Measurements from ENCODE around the gene PPP2R5B. TPM values are rescaled to one million over a fixed set of nuclear protein-coding genes. Genes with fewer than 3 reads are reported as not detected.

The PPP2R5B gene
- total RNA-seq, 1 donor from 2014 or later = 5.7 TPM

DNA sequence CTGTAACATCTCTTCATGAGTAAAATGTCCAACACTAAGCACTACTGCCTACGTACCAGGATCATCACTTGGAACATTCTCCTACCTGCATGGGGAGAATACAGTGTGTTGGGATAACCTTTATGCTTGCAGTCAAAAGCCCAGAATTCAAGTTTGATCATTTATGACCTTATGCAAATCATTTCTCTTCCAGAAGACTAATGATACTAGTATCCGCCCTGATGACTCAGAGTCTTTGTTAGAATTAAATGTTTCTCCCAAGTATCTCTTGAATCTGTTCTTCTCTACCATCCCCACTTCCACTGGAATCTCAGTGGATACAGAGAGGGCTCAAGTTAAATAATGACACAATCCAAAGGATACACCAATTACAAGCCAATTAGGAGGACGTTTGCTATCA, 35.0 kb downstream of the PPP2R5B start:
- no peak overlapping the region for H3K9ac ChIP-seq
- no peaks in the 10 kb centered on the region for H3K4me1 Mint-ChIP-seq
- no peaks in the 10 kb centered on the region for H3F3A ChIP-seq (ENCODE audit: low read depth)
- H3K27ac ChIP-seq = no peak overlapping the region
- no peaks in the 10 kb centered on the region for H3K4me1 ChIP-seq
- H3K9me3 ChIP-seq (ENCODE audit: low read depth) = no peaks in the 10 kb centered on the region
- no peaks in the 10 kb centered on the region for H3K79me2 ChIP-seq (ENCODE audit: low read depth)
- no peak overlapping the region for H3K4me3 Mint-ChIP-seq
- H3K27me3 ChIP-seq = no peaks in the 10 kb centered on the region
- no peak overlapping the region for H3K4me2 ChIP-seq
- H3K27me3 Mint-ChIP-seq (ENCODE audit: insufficient read depth, low read depth) = no peaks in the 10 kb centered on the region
- H3K36me3 Mint-ChIP-seq = no peaks in the 10 kb centered on the region
- no peaks in the 10 kb centered on the region for H3K36me3 ChIP-seq
- no peak overlapping the region for H3K27ac Mint-ChIP-seq
- TF ChIP-seq EZH2 (IDR thresholded peaks at IDR 0.05) = no peak
- TF ChIP-seq, protein P1, sequence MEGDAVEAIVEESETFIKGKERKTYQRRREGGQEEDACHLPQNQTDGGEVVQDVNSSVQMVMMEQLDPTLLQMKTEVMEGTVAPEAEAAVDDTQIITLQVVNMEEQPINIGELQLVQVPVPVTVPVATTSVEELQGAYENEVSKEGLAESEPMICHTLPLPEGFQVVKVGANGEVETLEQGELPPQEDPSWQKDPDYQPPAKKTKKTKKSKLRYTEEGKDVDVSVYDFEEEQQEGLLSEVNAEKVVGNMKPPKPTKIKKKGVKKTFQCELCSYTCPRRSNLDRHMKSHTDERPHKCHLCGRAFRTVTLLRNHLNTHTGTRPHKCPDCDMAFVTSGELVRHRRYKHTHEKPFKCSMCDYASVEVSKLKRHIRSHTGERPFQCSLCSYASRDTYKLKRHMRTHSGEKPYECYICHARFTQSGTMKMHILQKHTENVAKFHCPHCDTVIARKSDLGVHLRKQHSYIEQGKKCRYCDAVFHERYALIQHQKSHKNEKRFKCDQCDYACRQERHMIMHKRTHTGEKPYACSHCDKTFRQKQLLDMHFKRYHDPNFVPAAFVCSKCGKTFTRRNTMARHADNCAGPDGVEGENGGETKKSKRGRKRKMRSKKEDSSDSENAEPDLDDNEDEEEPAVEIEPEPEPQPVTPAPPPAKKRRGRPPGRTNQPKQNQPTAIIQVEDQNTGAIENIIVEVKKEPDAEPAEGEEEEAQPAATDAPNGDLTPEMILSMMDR (IDR thresholded peaks at IDR 0.05) = no peak
- no peak for TF ChIP-seq EZH2phosphoT487 (IDR thresholded peaks at IDR 0.05)
- H4K20me1 ChIP-seq (ENCODE audit: low read depth) = no peaks in the 10 kb centered on the region
- H2AFZ ChIP-seq (replicated peaks) = no peak overlapping the region
- DNase-seq (ENCODE audit: low spot score) = no peak
- no peaks in the 10 kb centered on the region for H3K9me3 Mint-ChIP-seq
- H3K4me3 ChIP-seq = no peak overlapping the region

DNA sequence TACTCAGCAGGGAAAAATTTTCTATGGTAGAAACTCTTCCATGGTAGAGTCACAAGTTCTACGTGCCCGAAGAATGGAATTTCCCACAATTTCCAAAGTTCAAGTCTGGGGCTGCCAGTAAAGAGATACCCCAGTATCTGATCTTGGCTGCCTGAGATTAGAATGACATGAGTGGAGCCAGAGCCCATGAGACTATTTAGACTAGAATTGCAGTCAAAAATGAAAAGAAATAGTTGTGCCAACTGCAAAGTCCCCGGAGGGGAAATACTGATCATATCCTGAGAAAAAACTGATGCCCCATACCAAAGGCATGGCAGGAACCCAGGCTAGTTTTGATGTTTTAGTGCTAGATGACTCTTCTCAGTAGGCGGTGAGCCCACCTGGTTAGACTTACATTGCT, 36.2 kb downstream of the PPP2R5B start:
- no peak overlapping the region for H3K27ac ChIP-seq
- no peaks in the 10 kb centered on the region for H3K36me3 ChIP-seq
- H3K9me3 ChIP-seq (ENCODE audit: low read depth) = no peaks in the 10 kb centered on the region
- H4K20me1 ChIP-seq (ENCODE audit: low read depth) = no peaks in the 10 kb centered on the region
- no peaks in the 10 kb centered on the region for H3K27me3 ChIP-seq
- H3K79me2 ChIP-seq (ENCODE audit: low read depth) = no peaks in the 10 kb centered on the region
- Mint-ChIP-seq H3K36me3 (no peaks in the 10 kb centered on the region), H3K4me3 (no peak overlapping the region), H3K4me1 (peaks cover 4% of the 10 kb centered on the region), H3K9me3 (no peaks in the 10 kb centered on the region), H3K27ac (no peak overlapping the region), H3K27me3 (ENCODE audit: insufficient read depth, low read depth) (no peaks in the 10 kb centered on the region)
- H2AFZ ChIP-seq (replicated peaks) = no peak overlapping the region
- no peak overlapping the region for H3K4me2 ChIP-seq
- H3K4me3 ChIP-seq = no peak overlapping the region
- TF ChIP-seq, protein P1 (IDR thresholded peaks at IDR 0.05) = no peak
- peaks cover 2% of the 10 kb centered on the region for H3K4me1 ChIP-seq
- no peak overlapping the region for H3K9ac ChIP-seq
- no peak for DNase-seq (ENCODE audit: low spot score)
- H3F3A ChIP-seq (ENCODE audit: low read depth) = no peaks in the 10 kb centered on the region

GRCh38 chr11:64963072-64963631, 38.7 kb downstream of the PPP2R5B start:
- Mint-ChIP-seq H3K4me1 (peaks cover 4% of the 10 kb centered on the region), H3K9me3 (no peaks in the 10 kb centered on the region), H3K27me3 (ENCODE audit: insufficient read depth, low read depth) (no peaks in the 10 kb centered on the region), H3K27ac (no peak overlapping the region), H3K36me3 (no peaks in the 10 kb centered on the region), H3K4me3 (no peak overlapping the region)
- Histone ChIP-seq H2AFZ (replicated peaks) (no peak overlapping the region), H3K4me1 (peaks cover 2% of the 10 kb centered on the region), H3K27ac (no peak overlapping the region), H3K27me3 (no peaks in the 10 kb centered on the region), H3K4me3 (no peak overlapping the region), H3K9ac (no peak overlapping the region), H4K20me1 (ENCODE audit: low read depth) (no peaks in the 10 kb centered on the region), H3F3A (ENCODE audit: low read depth) (no peaks in the 10 kb centered on the region), H3K9me3 (ENCODE audit: low read depth) (no peaks in the 10 kb centered on the region), H3K79me2 (ENCODE audit: low read depth) (no peaks in the 10 kb centered on the region), H3K36me3 (no peaks in the 10 kb centered on the region), H3K4me2 (no peak overlapping the region)
- no peak for DNase-seq (ENCODE audit: low spot score)
- TF ChIP-seq EZH2 (IDR thresholded peaks at IDR 0.05) = no peak
- TF ChIP-seq EZH2phosphoT487 (IDR thresholded peaks at IDR 0.05) = no peak
- TF ChIP-seq, protein P1 (IDR thresholded peaks at IDR 0.05) = no peak
